ENCODE measurements around the gene ERVFRD-1. TPM values are rescaled to one million over a fixed set of nuclear protein-coding genes. Genes with fewer than 3 reads are reported as not detected.
"Not testable (repeated sequence)": the region's sequence is repeated elsewhere in the genome, so short reads cannot be mapped to it uniquely, and the experiment has no call there.

ERVFRD-1 gene
- polyA plus RNA-seq, 1 donor, result 0.15 TPM

GRCh38 chr6:11128608-11129007 lies 17.1 kb upstream of the ERVFRD-1 start:
- no peak for DNase-seq (ENCODE audit: low read depth)

DNA sequence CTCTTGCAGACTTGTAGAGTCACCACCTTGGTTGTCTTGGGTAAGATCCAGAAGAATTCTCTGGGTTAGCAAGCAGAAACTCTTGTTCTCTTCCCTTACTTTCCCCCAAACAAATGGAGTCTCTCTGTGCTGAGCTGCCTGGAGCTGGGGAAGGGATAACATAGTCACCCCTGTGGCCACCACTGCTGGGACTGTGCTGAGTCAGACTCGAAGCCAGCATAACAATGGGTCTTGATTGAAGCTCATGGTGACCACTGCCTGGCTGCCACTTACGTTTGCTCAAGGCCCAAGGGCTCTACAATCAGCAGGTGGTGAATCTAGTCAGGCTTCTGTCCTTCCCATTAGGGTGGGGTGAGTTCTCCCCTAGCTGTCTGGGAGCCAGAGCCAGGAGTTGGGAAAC lies 15.4 kb upstream of the ERVFRD-1 start:
- DNase-seq (ENCODE audit: low read depth), result no peak

- DNase-seq (ENCODE audit: low read depth), result no peak
These were observed 12.5 kb upstream of the ERVFRD-1 start for GRCh38 chr6:11123978-11124377.

- no peak for DNase-seq (ENCODE audit: low read depth)
These were observed 10.9 kb upstream of the ERVFRD-1 start for GRCh38 chr6:11122380-11122779.

GRCh38 chr6:11121851-11122250 lies 10.3 kb upstream of the ERVFRD-1 start:
- DNase-seq (ENCODE audit: low read depth), result no peak

DNA sequence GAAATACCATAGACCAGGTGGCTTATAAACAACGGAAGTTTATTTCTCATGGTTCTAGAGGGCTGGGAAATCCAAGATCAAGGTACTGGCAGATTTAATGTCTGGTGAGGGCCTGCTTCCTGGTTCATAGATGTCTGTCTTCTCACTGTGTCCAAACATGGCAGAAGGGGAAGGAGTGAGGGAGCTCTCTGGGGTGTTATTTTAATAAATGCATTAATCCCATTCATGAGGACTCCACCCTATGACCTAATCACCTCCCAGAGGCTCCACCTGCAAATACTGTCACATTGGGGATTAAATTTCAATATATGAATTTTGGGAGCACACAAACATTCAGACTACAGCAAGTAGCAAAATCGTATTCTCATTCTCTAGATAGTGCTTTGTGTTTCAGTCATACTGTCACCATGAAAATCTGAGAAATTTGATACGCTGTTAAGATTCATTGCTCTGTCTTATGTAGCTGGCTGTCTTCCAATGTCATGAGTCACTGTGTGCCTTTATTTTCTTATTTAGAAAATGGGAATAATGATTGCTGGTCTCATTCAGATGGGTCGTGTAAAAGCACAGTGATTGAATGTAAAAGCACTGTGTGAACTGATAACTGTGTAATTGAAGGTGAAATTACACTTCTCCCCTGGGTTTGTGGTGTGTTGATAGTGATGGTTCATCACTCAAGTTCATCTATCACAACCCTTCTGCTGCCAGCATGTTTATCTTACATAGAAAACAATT lies 8.9 kb upstream of the ERVFRD-1 start:
- no peak for DNase-seq (ENCODE audit: low read depth)

DNA sequence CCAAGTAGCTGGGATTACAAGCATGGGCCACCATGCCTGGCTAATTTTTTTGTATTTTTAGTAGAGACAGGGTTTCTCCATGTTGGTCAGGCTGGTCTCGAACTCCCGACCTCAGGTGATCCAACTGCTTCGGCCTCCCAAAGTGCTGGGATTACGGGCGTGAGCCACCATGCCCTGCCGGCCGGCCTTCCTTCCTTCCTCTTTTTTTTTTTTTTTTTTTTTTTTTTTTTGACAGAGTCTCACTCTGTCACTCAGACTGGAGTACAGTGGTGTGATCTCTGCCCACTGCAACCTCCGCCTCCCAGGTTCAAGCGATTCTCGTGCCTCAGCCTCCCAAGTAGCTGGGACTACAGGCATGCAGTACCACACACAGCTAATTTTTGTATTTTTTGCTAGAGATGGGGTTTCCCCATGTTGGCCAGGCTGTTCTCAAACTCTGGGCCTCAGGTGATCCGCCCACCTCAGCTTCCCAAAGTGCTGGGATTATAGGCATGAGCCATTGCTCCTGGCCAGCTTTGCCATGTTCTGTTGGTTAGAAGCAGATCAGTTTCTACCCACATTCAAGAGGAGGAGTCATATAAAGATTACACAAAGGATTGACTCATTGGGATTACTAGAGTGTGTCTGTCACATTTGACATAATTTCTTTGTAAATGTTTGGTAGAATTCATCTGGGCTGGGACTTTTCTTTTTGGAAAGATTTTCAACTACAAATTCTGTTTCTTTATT lies 4.4 kb upstream of the ERVFRD-1 start:
- DNase-seq (ENCODE audit: low read depth), result not testable (repeated sequence)

DNA sequence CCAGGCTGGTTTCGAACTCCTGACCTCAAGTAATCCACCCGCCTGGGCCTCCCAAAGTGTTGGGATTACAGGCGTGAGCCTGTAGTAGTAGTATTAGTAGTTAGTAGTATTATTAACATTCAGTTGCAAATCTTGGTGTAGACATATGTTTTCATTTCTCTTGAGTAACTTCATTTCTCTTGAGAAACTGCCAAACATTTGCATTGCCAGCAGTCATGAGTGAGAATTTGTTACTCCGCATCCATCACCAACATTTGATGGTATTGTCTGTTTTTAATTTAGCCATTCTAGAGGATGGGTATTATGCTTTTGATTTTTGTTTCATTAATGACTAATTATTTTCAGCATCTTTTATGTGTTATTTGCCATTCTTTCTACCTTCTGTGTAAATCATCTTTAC lies 1.5 kb upstream of the ERVFRD-1 start:
- no peak for DNase-seq (ENCODE audit: low read depth)

- no peak for DNase-seq (ENCODE audit: low read depth)
These were observed 378 bp upstream of the ERVFRD-1 start for GRCh38 chr6:11111769-11112437.

DNA sequence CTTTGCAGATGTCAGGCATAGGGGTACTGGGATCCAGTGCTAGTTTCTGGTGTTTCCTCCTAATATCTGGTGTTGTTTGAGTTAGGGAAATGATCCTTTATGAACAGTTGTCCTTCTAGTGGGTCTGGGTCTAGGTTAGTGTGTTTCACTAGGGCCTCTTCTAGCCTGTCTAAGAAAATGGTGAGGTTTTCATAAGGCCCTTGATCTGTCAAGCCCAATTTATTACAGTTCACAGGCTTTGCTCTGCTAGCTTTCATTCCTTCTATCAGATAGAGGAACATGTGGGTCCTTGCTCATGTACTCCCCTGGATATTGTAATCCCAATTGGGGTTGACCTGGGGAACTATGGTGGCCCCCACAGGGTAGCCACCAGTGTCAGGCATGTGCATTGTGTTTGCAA lies 2.8 kb downstream of the ERVFRD-1 start:
- no peak for DNase-seq (ENCODE audit: low read depth)

- no peak for DNase-seq (ENCODE audit: low read depth)
These were observed 8.5 kb downstream of the ERVFRD-1 start for GRCh38 chr6:11103065-11103464.

DNA sequence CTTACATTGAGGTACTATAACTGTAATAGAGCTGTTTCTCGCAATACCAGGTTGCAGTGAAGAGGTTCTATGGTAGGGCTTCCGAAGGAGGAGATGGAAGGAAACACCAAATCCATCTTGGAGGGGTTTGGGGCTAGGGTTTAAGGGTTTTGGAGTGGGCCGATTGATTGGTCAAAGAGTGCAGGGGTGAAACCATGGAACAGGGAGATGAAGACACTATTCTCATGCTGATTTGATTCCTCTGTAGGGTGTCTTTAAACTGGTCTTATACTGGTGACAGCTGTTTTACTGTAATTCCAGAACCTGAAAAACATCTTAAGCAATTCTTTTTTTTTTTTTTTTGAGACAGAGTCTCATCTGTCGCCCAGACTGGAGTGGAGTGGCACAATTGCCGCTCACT lies 10.1 kb downstream of the ERVFRD-1 start:
- no peak for DNase-seq (ENCODE audit: low read depth)

- DNase-seq (ENCODE audit: low read depth), result no peak
These were observed 13.5 kb downstream of the ERVFRD-1 start for GRCh38 chr6:11098004-11098403.

DNA sequence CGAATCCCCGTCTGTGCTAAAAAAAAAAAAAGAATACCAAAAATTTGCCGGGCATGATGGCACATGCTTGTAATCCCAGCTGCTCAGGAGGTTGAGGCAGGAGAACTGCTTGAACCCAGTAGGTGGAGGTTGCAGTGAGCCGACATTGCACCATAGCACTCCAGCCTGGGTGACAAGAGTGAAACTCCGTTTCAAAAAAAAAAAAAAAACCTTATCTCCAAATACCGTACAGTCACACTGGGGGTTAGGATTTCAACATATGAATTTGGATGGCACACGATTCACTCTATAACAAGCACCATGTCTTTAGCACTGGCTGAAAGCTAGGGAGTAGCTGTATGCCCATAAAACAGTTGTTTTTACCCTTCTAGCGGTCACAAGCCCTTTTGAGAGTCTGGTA lies 14.0 kb downstream of the ERVFRD-1 start:
- no peak for DNase-seq (ENCODE audit: low read depth)

GRCh38 chr6:11096109-11096508 lies 15.4 kb downstream of the ERVFRD-1 start:
- DNase-seq (ENCODE audit: low read depth), result no peak

GRCh38 chr6:11094941-11095340 lies 16.6 kb downstream of the ERVFRD-1 start:
- DNase-seq (ENCODE audit: low read depth), result no peak

DNA sequence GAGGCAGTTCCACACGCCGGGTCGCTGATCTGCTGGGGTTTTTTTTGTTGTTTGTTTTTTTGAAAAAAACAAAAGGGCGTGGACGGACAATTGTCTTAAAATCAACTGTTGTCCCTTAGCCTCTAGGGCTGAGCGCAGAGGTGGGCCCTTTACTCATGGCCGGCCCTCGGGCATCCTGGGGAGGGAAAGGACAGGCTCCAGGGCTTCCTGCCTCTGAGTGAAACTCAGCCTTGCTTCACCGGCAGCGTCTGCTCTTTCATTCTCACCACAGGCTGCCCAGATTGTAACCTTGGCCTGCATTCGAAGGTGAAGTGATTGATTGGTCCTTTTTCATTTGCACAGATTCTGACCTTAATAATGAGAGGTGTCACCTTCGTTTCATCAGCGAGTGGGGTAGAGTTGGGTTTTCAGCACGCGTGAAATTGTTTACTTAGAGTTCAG lies 17.1 kb downstream of the ERVFRD-1 start:
- peak; percentile 5 for DNase-seq (ENCODE audit: low read depth)

DNA sequence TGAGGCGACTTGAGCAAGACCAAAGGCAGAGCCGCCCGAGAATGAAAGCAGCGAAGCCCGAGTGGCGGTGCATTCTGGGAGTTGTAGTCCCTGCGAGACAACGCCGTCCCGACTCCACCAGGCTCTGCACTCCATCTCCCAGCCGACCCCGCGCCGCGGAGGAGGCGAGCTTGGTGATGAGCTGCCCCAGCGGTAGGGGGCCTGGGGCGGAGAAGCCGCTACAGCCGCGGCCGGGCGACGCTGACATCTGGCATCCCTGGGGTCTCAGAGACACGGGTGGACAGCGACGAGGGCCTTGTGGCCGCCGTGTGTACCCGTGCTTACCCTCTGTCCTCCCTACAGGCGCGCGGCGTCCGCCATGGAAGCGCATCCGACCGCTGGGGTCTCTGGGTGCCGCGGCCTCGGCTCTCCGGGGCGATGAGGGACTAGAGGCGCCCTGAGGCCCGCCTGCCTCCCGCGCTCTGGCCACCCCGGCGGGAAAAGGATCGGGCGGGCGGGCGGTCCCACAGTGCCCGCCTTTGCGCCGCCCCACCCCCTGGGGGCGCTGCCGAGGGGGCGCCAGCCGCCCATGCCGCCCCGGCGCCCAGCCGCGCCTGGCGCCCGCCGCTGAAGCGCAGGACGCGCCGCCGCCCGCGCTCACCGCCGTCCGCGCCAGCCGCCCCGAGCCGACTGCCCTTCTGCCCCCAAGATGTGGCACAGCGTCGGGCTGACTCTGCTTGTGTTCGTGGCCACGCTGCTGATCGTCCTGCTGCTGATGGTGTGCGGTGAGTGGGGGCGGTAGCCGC lies 17.7 kb downstream of the ERVFRD-1 start, which contains the start of gene SMIM13:
TSS of gene SMIM13 (plus strand) at position 209 of the 785 bp plus-strand sequence. CDS start at position 689, 480 bp downstream.
- DNase-seq (ENCODE audit: low read depth), result peak; percentile 98

DNA sequence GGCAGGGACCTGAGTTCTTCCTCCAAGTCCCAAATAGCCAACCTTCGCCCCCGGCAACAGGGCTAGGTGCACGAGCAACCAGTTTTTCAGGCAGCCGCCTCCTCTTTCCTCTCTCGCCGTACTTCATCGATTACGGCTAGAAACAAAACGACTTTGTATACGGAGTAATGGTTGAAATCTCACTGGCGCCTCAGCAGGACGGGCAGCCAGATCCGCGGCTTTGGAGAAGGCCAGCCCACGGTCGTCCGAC lies 18.2 kb downstream of the ERVFRD-1 start:
- no peak for DNase-seq (ENCODE audit: low read depth)

- DNase-seq (ENCODE audit: low read depth), result no peak
These were observed 18.7 kb downstream of the ERVFRD-1 start for GRCh38 chr6:11092668-11093375.

GRCh38 chr6:11091141-11091540 lies 20.4 kb downstream of the ERVFRD-1 start:
- DNase-seq (ENCODE audit: low read depth), result not testable (repeated sequence)

Measured in forelimb muscle (tissue), 1 donor.